HFF-Myc (cell line): Measurements from ENCODE around the gene RASAL3.

Experiments used
- DNase-seq: peaks from one replicate; pipeline ENCODE4 v3.0.0-alpha.2; 2011; ENCODE audit warnings: low read depth; ENCODE audit errors: extremely low read depth
- H3K4me3 ChIP-seq: replicated peaks from 2 replicates; pipeline ENCODE4 v1.5.1; 2011; ENCODE audit warnings: low read depth, mild to moderate bottlenecking, control low read depth, low read length
- CTCF ChIP-seq: IDR thresholded peaks from 2 replicates; pipeline ENCODE4 v1.5.1; 2012; ENCODE audit warnings: mild to moderate bottlenecking, low read depth, low read length, control low read depth; ENCODE audit errors: missing control alignments

RASAL3 gene

DNA sequence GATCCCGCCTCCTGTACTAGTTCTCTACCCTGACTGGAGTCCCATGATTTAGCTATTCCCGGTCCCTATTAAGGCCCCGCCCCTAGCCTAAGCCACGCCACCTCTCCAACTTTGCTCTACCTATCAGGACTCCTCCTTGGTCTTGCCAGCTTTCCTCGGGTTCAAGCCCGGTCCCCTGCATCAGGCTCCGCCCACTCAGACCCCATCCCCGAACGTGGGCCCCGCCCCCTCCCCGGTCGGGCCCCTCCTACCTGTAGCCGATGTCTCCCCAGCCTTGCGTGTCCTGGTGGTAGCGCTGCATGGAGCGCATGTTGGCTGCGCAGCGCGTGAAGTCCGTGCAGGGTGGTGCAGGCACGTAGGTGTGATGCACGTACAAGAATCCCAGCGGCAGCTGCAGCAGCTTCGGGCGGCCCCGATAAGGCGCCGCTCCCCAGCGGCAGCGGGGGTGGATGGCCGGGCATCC is 7.3 kb upstream of the RASAL3 start:
- no peak for DNase-seq
- no peak overlapping the region for H3K4me3 ChIP-seq
- no peak for TF ChIP-seq CTCF

DNA sequence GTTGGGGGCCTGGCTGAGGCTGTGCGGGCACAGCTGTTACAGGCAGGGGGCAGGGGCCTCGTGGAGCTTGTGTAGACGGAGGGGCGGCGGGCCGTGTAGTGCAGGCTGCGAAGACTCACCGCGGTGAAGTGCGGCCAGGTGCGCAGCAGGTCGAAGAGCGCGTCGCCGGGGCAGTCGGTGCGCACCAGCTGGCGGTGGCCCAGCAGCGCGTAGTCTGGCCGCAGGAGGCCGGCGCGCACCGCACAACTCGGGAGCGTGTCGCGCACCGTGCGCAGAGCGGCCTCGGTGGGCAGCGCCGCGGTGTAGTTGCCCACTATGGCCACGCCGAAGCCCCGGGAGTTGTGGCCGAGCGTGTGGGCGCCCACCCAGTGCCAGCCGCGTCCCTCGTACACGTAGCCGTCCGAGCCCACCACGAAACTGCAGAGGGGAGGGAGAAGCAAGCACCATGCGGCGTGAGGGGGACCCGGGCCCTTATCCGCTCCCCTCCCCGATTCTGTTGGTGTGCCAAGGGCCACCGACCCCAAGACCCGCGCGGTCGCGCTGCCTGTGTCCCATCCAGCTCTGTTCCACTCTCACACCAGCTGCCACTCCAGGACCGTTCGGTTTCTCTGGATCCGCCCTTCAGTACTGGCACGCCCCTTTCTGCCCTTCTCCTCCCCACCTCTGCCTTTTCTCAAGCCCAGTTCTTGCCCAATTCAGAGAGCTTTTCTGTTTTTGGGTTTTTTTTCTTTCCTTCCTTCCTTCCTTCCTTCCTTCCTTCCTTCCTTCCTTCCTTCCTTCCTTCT is 5.4 kb upstream of the RASAL3 start:
- H3K4me3 ChIP-seq: no peak overlapping the region
- no peak for TF ChIP-seq CTCF

DNA sequence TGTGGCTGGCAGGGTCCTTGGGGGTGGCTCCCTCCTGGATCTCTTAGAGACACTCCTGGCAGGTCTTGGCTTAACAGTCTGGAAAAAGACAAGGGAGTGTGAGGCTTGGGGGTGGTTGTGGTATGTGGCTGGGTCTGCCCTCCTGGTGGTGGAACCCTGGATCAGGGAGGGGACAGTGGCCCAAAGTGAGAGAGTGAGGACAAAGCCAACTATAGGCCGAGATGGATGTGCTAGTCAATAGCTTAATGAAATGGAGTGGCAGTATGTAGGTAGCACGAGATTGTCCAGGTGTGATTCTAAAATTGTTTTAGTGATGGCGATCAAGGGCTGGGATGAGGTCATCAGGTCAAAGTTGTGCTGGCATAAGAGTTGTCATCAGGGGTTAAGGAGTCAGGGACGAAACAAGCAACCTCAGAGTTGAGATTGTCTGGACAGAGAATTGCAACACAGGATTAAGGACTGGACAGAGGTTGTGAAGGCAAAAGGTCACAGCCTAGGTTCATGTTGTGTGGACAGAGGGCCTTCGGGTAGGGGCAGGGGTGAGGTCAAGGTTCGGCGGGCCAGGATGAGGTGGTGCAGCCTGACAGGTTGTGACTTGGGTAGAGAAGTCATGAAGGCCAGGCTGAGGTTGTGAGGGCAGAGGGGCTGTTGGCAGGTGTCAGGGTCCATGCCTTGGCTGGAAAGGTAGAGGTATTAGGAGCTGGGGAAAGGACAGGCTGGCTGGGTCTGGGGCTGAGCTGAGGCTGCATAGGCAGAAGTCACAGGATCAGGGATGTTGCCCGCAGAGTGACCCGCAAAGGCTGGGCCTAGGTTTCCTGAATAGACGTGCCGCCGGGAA is 4.5 kb upstream of the RASAL3 start:
- no peak overlapping the region for H3K4me3 ChIP-seq
- TF ChIP-seq CTCF: no peak
- DNase-seq: no peak

More for the DNA sequence above, 5.4 kb upstream of the RASAL3 start:
- no peak for DNase-seq

DNA sequence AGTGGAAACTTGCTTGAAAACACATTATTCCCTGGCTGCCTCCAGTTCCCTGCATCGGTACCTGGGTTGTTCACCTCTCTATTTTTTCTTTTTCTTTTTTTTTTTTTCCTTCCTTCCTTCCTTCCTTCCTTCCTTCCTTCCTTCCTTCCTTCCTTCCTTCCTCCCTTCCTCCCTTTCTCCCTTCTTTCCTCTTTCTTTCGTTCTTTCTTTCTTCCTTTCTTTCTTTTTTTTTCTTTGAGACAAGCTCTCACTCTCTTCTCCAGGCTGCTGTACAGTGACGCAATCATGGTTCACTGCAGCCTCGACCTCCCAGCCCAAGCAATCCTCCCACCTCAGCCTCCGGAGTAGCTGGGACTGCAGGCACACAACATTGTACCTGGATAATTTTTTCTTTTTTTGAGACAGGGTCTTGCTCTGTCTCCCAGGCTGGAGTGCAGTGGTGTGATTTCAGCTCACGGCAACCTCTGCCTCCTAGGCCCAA is 3.4 kb upstream of the RASAL3 start:
- no peak overlapping the region for H3K4me3 ChIP-seq
- no peak for TF ChIP-seq CTCF
- no peak for DNase-seq

GRCh38 chr19:15466851-15467733 is 2.7 kb upstream of the RASAL3 start:
- DNase-seq: peak; percentile 24
- no peak overlapping the region for H3K4me3 ChIP-seq
- TF ChIP-seq CTCF: no peak

DNA sequence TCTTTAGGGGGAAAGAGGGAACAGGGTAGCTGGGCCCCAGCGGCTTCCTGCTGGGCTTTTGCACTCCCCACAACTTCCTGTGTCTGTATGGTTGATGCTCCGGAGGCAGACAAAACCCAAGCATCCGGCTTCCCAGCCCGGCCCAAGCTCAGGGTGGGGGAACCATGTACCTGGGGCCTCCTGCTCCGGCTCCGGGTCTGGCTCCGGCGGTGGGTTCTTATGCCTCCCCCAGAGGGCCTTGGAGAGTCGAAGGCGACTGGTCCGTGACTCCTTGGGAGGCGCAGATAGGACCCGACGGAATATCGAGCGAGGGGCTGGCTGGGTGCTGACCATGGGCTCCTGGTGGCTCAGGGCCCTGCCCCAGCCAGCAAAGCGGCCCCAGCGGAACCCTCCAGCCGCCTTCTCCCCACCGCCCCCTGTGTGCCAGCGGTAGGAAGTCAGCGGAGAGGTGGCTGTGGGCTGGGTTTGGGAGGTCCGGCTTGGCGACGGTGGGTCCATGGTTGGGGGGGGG is 428 bp downstream of the RASAL3 start:
- DNase-seq: no peak
- no peak for TF ChIP-seq CTCF

More for the DNA sequence above, 428 bp downstream of the RASAL3 start:
- H3K4me3 ChIP-seq: no peak overlapping the region
